Endothelial cell of umbilical vein (primary cell): ENCODE results near the gene DAO. TPM values are rescaled to one million over a fixed set of nuclear protein-coding genes. Genes with fewer than 3 reads are reported as not detected.

ENCODE experiments used
- BruUV-seq: library from RNA; stranded (reverse); fragments of 400-500 nt; replicated peaks from 2 replicates; lab custom pipeline; 2021; lab: Mats Ljungman, UMichigan
- CTCF ChIA-PET: fragments of 300-600, 350-600 bp; sonication (Branson Sonifier 250); formaldehyde crosslinking; loops from one replicate; lab custom pipeline; 2021; ENCODE audit warnings: antibody characterized with exemption, inconsistent platforms; lab: Charles Lee
- POLR2A ChIA-PET: fragments of 300-600, 350-600 bp; sonication (Branson Sonifier 250); formaldehyde crosslinking; loops from one replicate; lab custom pipeline; 2021; ENCODE audit warnings: antibody characterized with exemption, inconsistent platforms; lab: Charles Lee
- DNase-seq: peaks from one replicate; pipeline ENCODE4 v3.0.0-alpha.2; 2011; ENCODE audit warnings: low read depth, low spot score
- FAIRE-seq: peaks from 2 replicates; lab custom pipeline; 2011; peaks lifted over from hg19 to GRCh38; lab: Jason Lieb, UNC
- H2AFZ ChIP-seq: 2 replicates; pipeline ENCODE4 v1.6.0; 2012; ENCODE audit warnings: low read depth, low read length, control low read depth, inconsistent platforms
- H3K27ac ChIP-seq: 2 replicates; pipeline ENCODE4 v1.5.1; 2011; ENCODE audit warnings: low read depth, mild to moderate bottlenecking, control low read depth, low read length, moderate library complexity; ENCODE audit not compliant: insufficient read depth
- H3K27me3 ChIP-seq, 2 experiments: 2 replicates each; pipeline versions ENCODE4 v1.6.0 to v1.6.1; 2011; ENCODE audit warnings: low read length in 2 of 2, mixed read lengths in 1 of 2; ENCODE audit not compliant: control insufficient read depth in 2 of 2, insufficient read depth in 2 of 2
- H3K36me3 ChIP-seq, 2 experiments: 2 replicates in 1 of 2; 3 replicates in 1 of 2; pipeline ENCODE4 v1.5.1; 2011; ENCODE audit warnings: low read length in 2 of 2, mild to moderate bottlenecking in 1 of 2, moderate library complexity in 1 of 2; ENCODE audit not compliant: control insufficient read depth in 2 of 2, insufficient read depth in 2 of 2; ENCODE audit errors: extremely low read depth in 1 of 2
- H3K4me1 ChIP-seq: 3 replicates; pipeline ENCODE4 v1.5.1; 2011; ENCODE audit warnings: mild to moderate bottlenecking, low read length; ENCODE audit not compliant: control insufficient read depth, insufficient read depth; ENCODE audit errors: extremely low read depth
- H3K4me2 ChIP-seq: 2 replicates; pipeline ENCODE4 v1.6.1; 2011; ENCODE audit warnings: low read length, control low read depth, mixed read lengths; ENCODE audit not compliant: insufficient read depth
- H3K4me3 ChIP-seq, 3 experiments: fragments of 200-600 bp in 1 of 3; sonication (generic), shearing (Covaris generic) in 1 of 3; replicated peaks in 1 of 3; 2 replicates each; pipeline ENCODE4 v1.5.1; 2011 to 2016; ENCODE audit warnings: control low read depth in 3 of 3, low read length in 3 of 3, mild to moderate bottlenecking in 2 of 3, inconsistent platforms in 1 of 3, low read depth in 1 of 3, moderate library complexity in 1 of 3; ENCODE audit not compliant: insufficient read depth in 1 of 3
- H3K79me2 ChIP-seq: 2 replicates; pipeline ENCODE4 v1.6.0; 2012; ENCODE audit warnings: low read length, inconsistent platforms; ENCODE audit not compliant: control insufficient read depth, insufficient read depth
- H3K9ac ChIP-seq: replicated peaks from 2 replicates; pipeline ENCODE3; 2011; ENCODE audit warnings: low read length, control low read depth; ENCODE audit not compliant: insufficient read depth; ENCODE audit errors: extremely low read depth
- H3K9me1 ChIP-seq: replicated peaks from 3 replicates; pipeline ENCODE4 v1.6.0; 2011; ENCODE audit warnings: mild to moderate bottlenecking, low read length; ENCODE audit not compliant: control insufficient read depth, insufficient read depth; ENCODE audit errors: extremely low read depth
- H3K9me3 ChIP-seq: replicated peaks from 2 replicates; pipeline ENCODE4 v1.5.1; 2012; ENCODE audit warnings: low read length, inconsistent platforms; ENCODE audit not compliant: control insufficient read depth, insufficient read depth
- H4K20me1 ChIP-seq: replicated peaks from 2 replicates; pipeline ENCODE3; 2011; ENCODE audit warnings: mild to moderate bottlenecking, low read length; ENCODE audit not compliant: control insufficient read depth, insufficient read depth; ENCODE audit errors: extremely low read depth
- EZH2 ChIP-seq: IDR thresholded peaks from 2 replicates; pipeline ENCODE4 v1.6.1; 2012; ENCODE audit warnings: borderline replicate concordance, low read depth, mild to moderate bottlenecking, moderate library complexity, low read length, inconsistent platforms; ENCODE audit not compliant: severe bottlenecking
- FOS ChIP-seq: IDR thresholded peaks from 2 replicates; pipeline ENCODE4 v1.6.1; 2011; ENCODE audit warnings: mild to moderate bottlenecking, low read length, moderate library complexity, borderline replicate concordance; ENCODE audit not compliant: insufficient read depth
- GATA2 ChIP-seq: IDR thresholded peaks from 2 replicates; pipeline ENCODE4 v1.7.0; 2011; ENCODE audit warnings: low read depth, mild to moderate bottlenecking, moderate library complexity, mixed read lengths, low read length; ENCODE audit not compliant: insufficient read length, insufficient read depth
- JUN ChIP-seq: IDR thresholded peaks from 2 replicates; pipeline ENCODE4 v1.6.1; 2011; ENCODE audit warnings: borderline replicate concordance, low read depth; ENCODE audit not compliant: insufficient read length, insufficient read depth
- MAX ChIP-seq: IDR thresholded peaks from 2 replicates; pipeline ENCODE4 v1.6.1; 2011; ENCODE audit not compliant: insufficient read depth, insufficient read length
- MYC ChIP-seq: IDR thresholded peaks from one replicate; pipeline ENCODE4 v1.6.1; 2011; ENCODE audit warnings: mild to moderate bottlenecking, low read depth, low read length
- POLR2A ChIP-seq: IDR thresholded peaks from 2 replicates; pipeline ENCODE4 v1.6.1; 2012; ENCODE audit warnings: low read depth, mild to moderate bottlenecking, control low read depth, low read length
- POLR2AphosphoS5 ChIP-seq: IDR thresholded peaks from 2 replicates; pipeline ENCODE4 v1.6.1; 2012; ENCODE audit warnings: low read depth, mild to moderate bottlenecking, control low read depth, low read length, moderate library complexity; ENCODE audit not compliant: insufficient read depth
- dilution Hi-C: fragments of 300-500 bp; cut with MboI; formaldehyde crosslinking; loops from one replicate; pipeline ENCODE4 v1.15.0; 2019; ENCODE audit warnings: low sequenced_read_pairs; ENCODE audit not compliant: extremely low pct_ligation_motif_present
- intact Hi-C: fragments of 100-400 bp; cut with micrococcal nuclease; formaldehyde crosslinking; loops from one replicate; pipeline ENCODE4 v1.10.0; 2022
- polyA plus RNA-seq, 4 experiments: library from polyadenylated mRNA; depleted of rRNA in 3 of 4; stranded (reverse) in 3 of 4; unstranded in 1 of 4; fragments of >200 nt; gene quantifications; 2 replicates each; pipeline versions ENCODE4 v1.2.1 to v1.2.3, GENCODE V29; 2011 to 2012; ENCODE audit warnings: missing spikeins in 1 of 4
- total RNA-seq: library from RNA; stranded (reverse); gene quantifications from 2 replicates; pipeline ENCODE4 v1.2.3, GENCODE V29; 2021
- TF ChIP-seq, protein P1 (sequence below), 2 donors: IDR thresholded peaks; 1 replicate in 1 of 2; 2 replicates in 1 of 2; pipeline ENCODE4 v1.5.1; 2011; ENCODE audit warnings: low read length in 2 of 2, mild to moderate bottlenecking in 2 of 2, moderate library complexity in 2 of 2, control low read depth in 1 of 2, inconsistent platforms in 1 of 2, low read depth in 1 of 2; ENCODE audit not compliant: insufficient read depth in 1 of 2; ENCODE audit errors: extremely low read depth in 1 of 2

Gene DAO
- total and polyA plus RNA-seq, 2 donors (not counting 3 experiments of a cell fraction or from before 2014, with no cell fraction given): not detected

DNA sequence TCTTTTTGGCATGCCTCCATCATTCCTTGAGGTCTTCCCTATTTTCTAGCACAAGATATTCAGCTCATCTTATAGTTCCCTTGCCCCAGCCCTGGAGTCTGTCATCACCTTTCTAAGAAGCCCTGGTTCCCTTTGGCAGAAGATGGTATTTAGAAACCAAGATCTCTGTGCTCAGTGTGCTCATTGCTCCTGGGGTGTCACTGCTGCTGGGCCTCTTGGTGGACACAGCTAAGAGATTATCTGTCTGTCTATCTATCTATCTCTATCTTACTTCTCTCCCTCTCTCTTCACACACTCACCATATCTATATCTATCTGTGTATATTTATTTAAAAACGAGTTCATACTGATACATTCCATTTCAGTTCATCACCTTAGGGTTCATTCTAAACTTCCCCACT, 67.2 kb downstream of the DAO start:
- Histone ChIP-seq H3K36me3 (no peaks in the 10 kb centered on the region), H3K27ac (no peak overlapping the region), H3K4me3 (no peak overlapping the region), H3K9ac (no peak overlapping the region), H3K27me3 (no peaks in the 10 kb centered on the region), H4K20me1 (no peaks in the 10 kb centered on the region), H3K4me2 (no peak overlapping the region), H3K9me3 (no peaks in the 10 kb centered on the region), H3K79me2 (no peaks in the 10 kb centered on the region), H3K4me1 (no peaks in the 10 kb centered on the region), H3K9me1 (no peaks in the 10 kb centered on the region), H2AFZ (no peak overlapping the region)
- no peak for FAIRE-seq
- TF ChIP-seq EZH2 (no peak), JUN (no peak), POLR2A (no peak), MAX (no peak), FOS (no peak), POLR2AphosphoS5 (no peak), MYC (no peak), GATA2 (no peak)
- TF ChIP-seq, protein P1, sequence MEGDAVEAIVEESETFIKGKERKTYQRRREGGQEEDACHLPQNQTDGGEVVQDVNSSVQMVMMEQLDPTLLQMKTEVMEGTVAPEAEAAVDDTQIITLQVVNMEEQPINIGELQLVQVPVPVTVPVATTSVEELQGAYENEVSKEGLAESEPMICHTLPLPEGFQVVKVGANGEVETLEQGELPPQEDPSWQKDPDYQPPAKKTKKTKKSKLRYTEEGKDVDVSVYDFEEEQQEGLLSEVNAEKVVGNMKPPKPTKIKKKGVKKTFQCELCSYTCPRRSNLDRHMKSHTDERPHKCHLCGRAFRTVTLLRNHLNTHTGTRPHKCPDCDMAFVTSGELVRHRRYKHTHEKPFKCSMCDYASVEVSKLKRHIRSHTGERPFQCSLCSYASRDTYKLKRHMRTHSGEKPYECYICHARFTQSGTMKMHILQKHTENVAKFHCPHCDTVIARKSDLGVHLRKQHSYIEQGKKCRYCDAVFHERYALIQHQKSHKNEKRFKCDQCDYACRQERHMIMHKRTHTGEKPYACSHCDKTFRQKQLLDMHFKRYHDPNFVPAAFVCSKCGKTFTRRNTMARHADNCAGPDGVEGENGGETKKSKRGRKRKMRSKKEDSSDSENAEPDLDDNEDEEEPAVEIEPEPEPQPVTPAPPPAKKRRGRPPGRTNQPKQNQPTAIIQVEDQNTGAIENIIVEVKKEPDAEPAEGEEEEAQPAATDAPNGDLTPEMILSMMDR (IDR thresholded peaks at IDR 0.05; ENCODE audit: extremely low read depth in 1 of 2, insufficient read depth in 1 of 2, low read depth in 1 of 2, low read length in 2 of 2): no peak
- BruUV-seq: no TSS peak
- CTCF ChIA-PET: interaction anchor here (1.0 to 1.7 kb wide), 4 partner anchors 57 to 282 kb away, joined by 3 to 4 read pairs (median 4); no protein-coding TSS in a partner anchor
- intact Hi-C loops (no loop called here), dilution Hi-C loops (no loop called here)
- no peak for DNase-seq
- POLR2A ChIA-PET: no interaction called here
